Measurements from ENCODE around the gene COL19A1. TPM values are rescaled to one million over a fixed set of nuclear protein-coding genes. Genes with fewer than 3 reads are reported as not detected.

COL19A1 gene
- total and polyA plus RNA-seq, 9 of the 15 experiments (the other 6 are each of a cell fraction or from before 2014, with no cell fraction given): not detected

DNA sequence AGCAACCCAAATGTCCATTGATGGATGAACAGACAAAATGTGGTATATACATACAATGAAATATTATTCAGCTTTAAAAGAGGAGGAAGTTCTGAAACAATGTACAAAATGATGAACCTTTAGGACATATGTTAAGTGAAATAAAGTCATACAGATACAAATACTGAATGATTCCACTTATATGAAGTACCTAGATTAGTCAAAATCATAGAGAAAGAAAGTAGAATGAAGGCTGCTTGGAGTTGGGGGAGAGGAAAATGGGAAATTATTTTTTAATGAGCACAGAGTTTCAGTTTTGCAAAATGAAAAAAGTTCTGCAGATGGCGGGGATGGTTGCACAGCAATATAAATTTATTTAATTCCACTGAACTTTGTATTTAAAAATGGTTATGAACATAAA, 12.4 kb downstream of the COL19A1 start (continued):
- TF ChIP-seq, protein P1, sequence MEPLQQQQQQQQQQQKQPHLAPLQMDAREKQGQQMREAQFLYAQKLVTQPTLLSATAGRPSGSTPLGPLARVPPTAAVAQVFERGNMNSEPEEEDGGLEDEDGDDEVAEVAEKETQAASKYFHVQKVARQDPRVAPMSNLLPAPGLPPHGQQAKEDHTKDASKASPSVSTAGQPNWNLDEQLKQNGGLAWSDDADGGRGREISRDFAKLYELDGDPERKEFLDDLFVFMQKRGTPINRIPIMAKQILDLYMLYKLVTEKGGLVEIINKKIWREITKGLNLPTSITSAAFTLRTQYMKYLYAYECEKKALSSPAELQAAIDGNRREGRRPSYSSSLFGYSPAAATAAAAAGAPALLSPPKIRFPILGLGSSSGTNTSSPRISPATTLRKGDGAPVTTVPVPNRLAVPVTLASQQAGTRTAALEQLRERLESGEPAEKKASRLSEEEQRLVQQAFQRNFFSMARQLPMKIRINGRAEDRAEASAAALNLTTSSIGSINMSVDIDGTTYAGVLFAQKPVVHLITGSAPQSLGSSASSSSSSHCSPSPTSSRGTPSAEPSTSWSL (CRISPR knock-in tag; IDR thresholded peaks at IDR 0.05; ENCODE audit: borderline replicate concordance): no peak
- TF ChIP-seq NFYB (IDR thresholded peaks at IDR 0.05; ENCODE audit: extremely low read depth, insufficient read length): no peak
- no peak for TF ChIP-seq ZNF398 (CRISPR knock-in tag; IDR thresholded peaks at IDR 0.05)
- TF ChIP-seq KAT2B (IDR thresholded peaks at IDR 0.05; ENCODE audit: low read depth, low read length): no peak
- TF ChIP-seq, protein P2, sequence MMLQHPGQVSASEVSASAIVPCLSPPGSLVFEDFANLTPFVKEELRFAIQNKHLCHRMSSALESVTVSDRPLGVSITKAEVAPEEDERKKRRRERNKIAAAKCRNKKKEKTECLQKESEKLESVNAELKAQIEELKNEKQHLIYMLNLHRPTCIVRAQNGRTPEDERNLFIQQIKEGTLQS (IDR thresholded peaks at IDR 0.05): no peak
- TF ChIP-seq, protein P2 (CRISPR knock-in tag; conservative IDR thresholded peaks at IDR 0.05): no peak

- no peak for ATAC-seq
- in situ Hi-C loops (cut with MboI) (no loop called here), intact Hi-C loops (cut with micrococcal nuclease) (no loop called here)
- WGBS (ENCODE audit: insufficient coverage, low coverage, missing lambda C conversion rate): 2% methylated on average over 3 of the region's 3 CpGs
- no peak overlapping the region for H3K27ac ChIP-seq (ENCODE audit: extremely low read depth, low read depth, low read length)
- H3K4me2 ChIP-seq (ENCODE audit: insufficient read depth, low read length): no peak overlapping the region
- no peak for DNase-seq (ENCODE audit: extremely low read depth in 1 of 4, low spot score in 3 of 4)
- no peaks in the 10 kb centered on the region; a peak in 1 of 5 replicates for H3K27me3 ChIP-seq (ENCODE audit: control insufficient read depth in 2 of 2, insufficient read depth in 2 of 2, low read length in 2 of 2)
- no peaks in the 10 kb centered on the region for H3K9me1 ChIP-seq (ENCODE audit: control insufficient read depth, insufficient read depth, low read length)
- BruUV-seq (replicated peaks): no TSS peak
- ChIA-PET CTCF (ENCODE audit: low intra/inter-chr PET ratio) (no interaction called here), POLR2A (no interaction called here)
- H2AFZ ChIP-seq (ENCODE audit: low read depth, low read length): no peak overlapping the region
- no peaks in the 10 kb centered on the region for H3K4me1 ChIP-seq (replicated peaks in 1 of 2; ENCODE audit: control insufficient read depth in 2 of 2, insufficient read depth in 2 of 2, low read length in 2 of 2)
- H3K9me3 ChIP-seq (replicated peaks; ENCODE audit: control insufficient read depth, insufficient read depth, low read depth, low read length): no peaks in the 10 kb centered on the region
- no peaks in the 10 kb centered on the region for H3K79me2 ChIP-seq (ENCODE audit: control insufficient read depth, insufficient read depth, low read length)
- H3K4me3 ChIP-seq: no peak overlapping the region
- no peaks in the 10 kb centered on the region for H4K20me1 ChIP-seq (replicated peaks; ENCODE audit: control insufficient read depth, insufficient read depth, low read length)
- H3K36me3 ChIP-seq (ENCODE audit: control insufficient read depth, insufficient read depth, low read length): no peaks in the 10 kb centered on the region
- no peak for FAIRE-seq
- no peak overlapping the region for H3K9ac ChIP-seq (ENCODE audit: insufficient read depth in 1 of 2, low read depth in 2 of 2, low read length in 2 of 2)
- TF ChIP-seq EWSR1 (IDR thresholded peaks at IDR 0.05; ENCODE audit: borderline replicate concordance, low read depth, partially characterized antibody) (no peak), KAT2B (IDR thresholded peaks at IDR 0.05; ENCODE audit: low read depth, low read length) (no peak), FIP1L1 (IDR thresholded peaks at IDR 0.05; ENCODE audit: low read depth, low read length, poor library complexity, severe bottlenecking) (no peak), DMBX1 (CRISPR knock-in tag; IDR thresholded peaks at IDR 0.05; ENCODE audit: borderline replicate concordance) (no peak), CHD2 (IDR thresholded peaks at IDR 0.05; ENCODE audit: low read depth, low read length) (no peak), NR2F6 (CRISPR knock-in tag; IDR thresholded peaks at IDR 0.05) (no peak), ZSCAN32 (CRISPR knock-in tag; IDR thresholded peaks at IDR 0.05) (no peak)
- TF ChIP-seq, protein P3, sequence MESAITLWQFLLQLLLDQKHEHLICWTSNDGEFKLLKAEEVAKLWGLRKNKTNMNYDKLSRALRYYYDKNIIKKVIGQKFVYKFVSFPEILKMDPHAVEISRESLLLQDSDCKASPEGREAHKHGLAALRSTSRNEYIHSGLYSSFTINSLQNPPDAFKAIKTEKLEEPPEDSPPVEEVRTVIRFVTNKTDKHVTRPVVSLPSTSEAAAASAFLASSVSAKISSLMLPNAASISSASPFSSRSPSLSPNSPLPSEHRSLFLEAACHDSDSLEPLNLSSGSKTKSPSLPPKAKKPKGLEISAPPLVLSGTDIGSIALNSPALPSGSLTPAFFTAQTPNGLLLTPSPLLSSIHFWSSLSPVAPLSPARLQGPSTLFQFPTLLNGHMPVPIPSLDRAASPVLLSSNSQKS (CRISPR knock-in tag; IDR thresholded peaks at IDR 0.05): no peak
- TF ChIP-seq, protein P4, sequence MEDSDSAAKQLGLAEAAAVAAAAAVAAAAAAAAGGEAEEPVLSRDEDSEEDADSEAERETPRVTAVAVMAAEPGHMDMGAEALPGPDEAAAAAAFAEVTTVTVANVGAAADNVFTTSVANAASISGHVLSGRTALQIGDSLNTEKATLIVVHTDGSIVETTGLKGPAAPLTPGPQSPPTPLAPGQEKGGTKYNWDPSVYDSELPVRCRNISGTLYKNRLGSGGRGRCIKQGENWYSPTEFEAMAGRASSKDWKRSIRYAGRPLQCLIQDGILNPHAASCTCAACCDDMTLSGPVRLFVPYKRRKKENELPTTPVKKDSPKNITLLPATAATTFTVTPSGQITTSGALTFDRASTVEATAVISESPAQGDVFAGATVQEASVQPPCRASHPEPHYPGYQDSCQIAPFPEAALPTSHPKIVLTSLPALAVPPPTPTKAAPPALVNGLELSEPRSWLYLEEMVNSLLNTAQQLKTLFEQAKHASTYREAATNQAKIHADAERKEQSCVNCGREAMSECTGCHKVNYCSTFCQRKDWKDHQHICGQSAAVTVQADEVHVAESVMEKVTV (CRISPR knock-in tag; IDR thresholded peaks at IDR 0.05): no peak
Measured at GRCh38 chr6:69880601-69881000, 14.2 kb downstream of the COL19A1 start.
